Measurements from ENCODE around the gene PKD2L2.
A peak's percentile ranks its signal among the peaks of the same experiment; 100 is the strongest.
"Not testable (repeated sequence)": the region's sequence is repeated elsewhere in the genome, so short reads cannot be mapped to it uniquely, and the experiment has no call there.

PKD2L2 gene

GRCh38 chr5:137888863-137889759 is at the start of gene PKD2L2:
TSS of gene PKD2L2 (plus strand) at chr5:137889457. CDS start at chr5:137889492, 35 bp downstream.
- peak; percentile 46 for DNase-seq

GRCh38 chr5:137842296-137842695 is 47.0 kb upstream of the PKD2L2 start:
- no peak for DNase-seq

GRCh38 chr5:137843676-137844299 is 45.5 kb upstream of the PKD2L2 start:
- DNase-seq: no peak

DNA sequence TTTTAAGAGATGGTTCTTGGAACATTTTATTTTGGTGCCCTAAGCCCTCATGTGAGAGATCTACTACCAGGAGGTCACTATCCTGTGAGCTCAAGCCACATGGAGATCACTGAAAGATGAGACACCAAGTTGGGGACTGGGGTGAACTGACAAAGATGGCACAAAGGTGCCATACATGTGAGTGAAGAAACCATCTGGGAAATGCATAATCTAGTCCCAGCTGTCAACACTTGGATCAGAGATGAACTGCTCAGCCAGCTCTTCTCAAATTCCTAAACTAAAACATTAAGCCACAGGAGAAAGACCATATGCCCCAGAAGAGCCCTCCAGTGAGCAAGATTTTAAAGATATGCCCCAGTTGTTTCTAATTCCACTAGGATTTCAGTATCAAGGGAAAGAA is 43.8 kb upstream of the PKD2L2 start:
- DNase-seq: no peak

DNA sequence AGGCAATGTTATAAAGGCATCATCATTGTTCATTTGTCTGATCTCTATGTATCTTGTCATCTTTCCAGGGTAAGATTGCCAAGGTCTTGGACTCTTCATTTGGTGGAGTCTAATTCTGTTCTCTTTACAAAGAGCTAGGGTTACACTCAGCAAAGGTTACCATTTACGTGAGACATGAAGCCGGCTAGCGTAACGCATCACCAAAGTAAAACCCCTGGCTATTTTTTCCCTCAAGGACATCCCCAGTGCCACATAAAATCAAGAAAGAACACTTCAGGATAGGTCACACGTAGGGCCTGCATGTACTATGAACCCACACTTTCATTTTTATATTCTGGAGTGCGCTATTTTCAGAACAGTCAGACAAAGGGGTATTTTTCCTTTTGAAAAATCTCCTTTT is 41.6 kb upstream of the PKD2L2 start:
- no peak for DNase-seq

- DNase-seq: not testable (repeated sequence)
Observed at GRCh38 chr5:137853165-137853564, 36.1 kb upstream of the PKD2L2 start.

- DNase-seq: no peak
Observed at GRCh38 chr5:137856201-137856600, 33.1 kb upstream of the PKD2L2 start.

DNA sequence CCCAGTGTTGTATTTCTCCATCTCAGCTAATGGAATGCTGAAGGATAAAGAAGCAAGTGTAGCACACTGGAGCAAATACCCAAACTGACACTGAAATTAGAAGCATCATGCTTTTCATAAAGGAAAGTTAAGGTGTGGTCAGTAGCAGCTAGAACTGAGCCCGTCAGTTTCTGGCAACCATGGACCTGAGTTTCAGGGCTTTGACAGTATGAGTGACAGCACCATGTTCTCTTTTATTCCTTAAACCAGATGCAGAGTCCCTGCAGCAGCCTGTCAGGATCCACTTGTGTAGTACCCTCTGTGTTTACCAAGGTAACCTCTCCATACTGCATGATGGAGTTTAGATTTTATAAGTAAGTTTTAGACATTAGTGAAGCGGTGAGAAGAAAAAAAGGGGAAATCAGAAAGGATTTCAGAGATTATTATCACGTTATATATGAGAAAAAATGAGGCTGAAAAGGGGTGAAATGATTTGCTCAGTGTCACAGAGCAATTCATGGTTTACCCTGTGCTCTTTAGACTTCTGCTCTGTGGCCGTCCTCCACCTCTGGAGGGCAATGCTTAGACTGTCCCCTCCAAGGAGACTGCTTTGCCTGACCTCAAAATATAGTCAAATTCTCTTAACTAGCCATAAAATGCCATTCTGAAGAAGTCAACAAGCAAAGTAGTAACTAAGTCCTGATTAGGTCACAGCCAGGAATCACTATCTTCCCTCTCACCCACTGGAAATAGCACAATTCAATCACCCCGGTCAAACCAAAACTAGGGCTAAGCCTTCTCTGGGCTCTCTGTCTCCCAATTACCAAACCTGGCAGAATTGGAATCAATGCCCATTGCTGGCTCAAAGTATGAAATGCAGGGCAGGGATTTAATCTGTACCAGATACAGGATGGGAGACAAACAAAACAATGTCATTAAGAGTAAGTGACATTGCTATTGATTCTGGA is 32.1 kb upstream of the PKD2L2 start:
- no peak for DNase-seq

DNA sequence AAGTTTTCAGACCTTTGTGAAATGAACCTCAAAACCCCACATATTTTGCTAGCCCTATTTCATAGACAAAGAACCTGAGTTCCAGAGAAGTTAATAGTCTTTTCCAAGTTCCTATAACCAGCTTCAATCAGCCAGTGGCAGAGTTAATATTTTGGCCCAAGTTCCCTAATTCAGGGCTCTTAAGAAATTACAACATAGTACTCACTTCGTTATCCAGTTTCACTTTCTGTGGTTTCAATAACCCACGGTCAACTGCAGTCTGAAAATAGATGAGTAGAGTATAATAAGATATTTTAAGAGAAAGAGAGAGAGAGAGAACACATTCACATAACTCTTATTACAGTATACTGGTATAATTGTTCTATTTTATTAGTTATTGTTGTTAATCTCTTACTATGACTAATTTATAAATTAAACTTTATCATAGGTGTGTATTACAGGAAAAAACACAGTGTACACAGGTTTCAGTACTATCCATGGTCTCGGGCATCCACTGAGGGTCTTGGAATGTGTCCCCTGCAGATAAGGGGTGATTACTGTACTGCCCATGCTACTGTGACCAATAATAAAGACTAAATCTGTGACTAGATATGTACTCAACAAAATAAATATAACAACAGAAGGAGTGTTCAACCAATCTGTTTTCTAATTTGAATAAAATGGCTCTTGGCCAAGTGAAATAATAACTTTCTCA is 30.9 kb upstream of the PKD2L2 start:
- DNase-seq: no peak

DNA sequence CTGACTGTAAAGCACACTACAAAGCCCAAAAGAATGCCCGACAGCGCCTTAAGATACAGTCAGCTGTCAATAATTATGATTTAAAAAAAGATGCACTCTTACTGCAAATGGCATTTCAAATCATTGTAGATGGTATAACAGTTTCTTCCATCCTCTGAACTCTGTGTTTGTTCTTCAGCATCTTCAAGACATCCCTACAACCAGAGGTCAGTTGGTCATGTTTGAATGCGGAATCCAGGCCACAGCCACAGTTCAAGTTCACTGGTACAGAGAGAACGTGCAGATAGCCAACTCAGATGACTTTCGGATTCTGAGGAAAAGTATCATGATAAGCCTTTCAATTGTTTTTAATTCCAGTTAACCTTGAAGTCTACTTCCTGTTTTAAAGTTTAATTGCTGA is 30.3 kb upstream of the PKD2L2 start:
- no peak for DNase-seq

DNA sequence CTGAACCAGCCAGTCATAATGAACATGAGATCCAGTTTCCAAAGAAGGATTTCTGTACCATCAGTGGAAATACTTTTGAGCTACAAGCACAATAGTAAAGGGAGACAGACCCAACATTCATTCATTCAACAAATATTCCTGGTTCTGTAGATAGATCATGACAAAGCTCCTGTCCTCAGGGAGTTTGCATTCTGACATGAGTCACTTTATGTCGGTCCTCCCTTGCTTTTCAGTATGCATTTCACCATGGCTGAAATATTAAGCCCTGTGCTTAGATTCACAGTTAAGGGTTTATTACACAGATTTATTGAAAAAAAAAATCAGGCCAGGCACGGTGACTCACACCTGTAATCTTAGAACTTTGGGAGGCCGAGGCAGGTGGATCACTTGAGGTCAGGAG is 27.0 kb upstream of the PKD2L2 start:
- no peak for DNase-seq

DNA sequence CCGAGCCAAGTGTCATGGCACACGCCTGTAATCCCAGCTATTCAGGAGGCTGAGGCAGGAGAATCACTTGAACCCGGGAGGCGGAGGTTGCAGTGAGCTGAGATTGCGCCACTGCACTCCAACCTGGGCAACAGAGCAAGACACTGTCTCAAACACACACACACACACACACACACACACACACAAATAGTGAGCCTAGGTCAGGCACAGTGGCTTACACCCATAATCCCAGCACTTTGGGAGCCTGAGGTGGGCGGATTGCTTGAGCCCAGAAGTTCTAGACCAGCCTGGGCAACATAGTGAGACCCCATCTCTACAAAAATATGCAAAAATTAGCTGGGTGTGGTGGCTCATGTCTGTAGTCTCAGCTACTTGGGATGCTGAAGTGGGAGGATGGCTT is 25.6 kb upstream of the PKD2L2 start:
- not testable (repeated sequence) for DNase-seq

- DNase-seq: no peak
Observed at GRCh38 chr5:137866541-137867388, 22.5 kb upstream of the PKD2L2 start.

- no peak for DNase-seq
Observed at GRCh38 chr5:137867664-137868063, 21.6 kb upstream of the PKD2L2 start, which contains the start of gene MYOT. TSS of gene MYOT (plus strand) at chr5:137867860. CDS start at chr5:137870652, 2,792 bp downstream.

GRCh38 chr5:137870647-137871339 is 18.5 kb upstream of the PKD2L2 start:
- DNase-seq: no peak

- no peak for DNase-seq
Observed at GRCh38 chr5:137871571-137871970, 17.7 kb upstream of the PKD2L2 start.

DNA sequence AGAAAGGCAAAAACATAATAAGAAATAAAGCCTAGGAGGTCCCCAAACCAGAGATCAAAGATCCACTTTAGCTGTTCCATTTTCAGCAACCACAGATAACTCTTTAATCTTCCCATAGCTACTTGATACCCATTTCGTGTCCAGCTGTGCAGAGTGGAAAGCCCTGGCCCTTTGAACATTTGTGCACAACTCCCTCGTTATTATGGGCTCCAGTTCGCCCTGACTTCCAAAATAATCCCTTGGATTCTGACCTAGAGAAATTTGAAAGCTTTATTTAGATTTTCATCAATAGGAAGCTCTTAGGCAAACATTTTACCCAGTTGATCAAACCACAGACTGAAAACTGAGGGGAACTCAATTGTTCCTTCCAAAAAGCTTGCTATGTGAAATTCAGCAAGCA is 16.8 kb upstream of the PKD2L2 start:
- DNase-seq: no peak

DNA sequence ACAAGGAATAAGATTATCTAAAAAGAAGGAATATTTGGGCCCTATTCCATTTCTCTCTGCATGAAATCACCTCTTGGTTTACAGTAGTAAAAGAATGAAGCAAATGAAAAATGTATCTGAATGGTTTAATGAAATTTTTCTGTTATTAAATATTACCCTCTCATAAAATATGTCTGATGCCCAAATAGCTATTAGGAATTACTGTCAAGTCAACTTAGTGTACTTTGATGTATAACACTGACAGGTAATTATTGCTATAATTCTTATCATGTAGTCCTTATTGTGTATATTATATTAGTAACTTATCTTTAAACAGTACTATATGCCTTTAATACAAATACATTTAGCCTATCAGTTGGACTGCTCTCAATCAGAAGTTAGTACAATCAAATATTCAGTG is 13.2 kb upstream of the PKD2L2 start:
- DNase-seq: no peak

DNA sequence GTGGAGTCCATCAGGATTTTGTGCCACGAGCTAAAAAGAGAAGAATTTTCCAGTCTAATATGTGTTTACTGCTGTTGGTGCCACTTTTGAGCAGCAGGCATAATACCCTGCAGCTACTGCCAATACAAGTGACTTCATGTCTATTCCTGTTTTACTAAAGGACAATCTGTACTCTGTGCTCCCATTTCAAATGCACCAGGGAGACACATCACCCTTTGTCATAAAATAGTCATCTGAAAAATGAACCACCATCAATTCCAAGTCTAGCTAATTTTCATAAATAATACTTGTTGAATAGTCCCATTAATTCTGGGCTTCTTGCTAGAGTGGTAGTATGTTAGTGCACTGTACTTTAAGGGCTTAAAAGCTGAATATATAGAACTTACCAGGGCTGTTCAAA is 8.9 kb upstream of the PKD2L2 start:
- DNase-seq: no peak

DNA sequence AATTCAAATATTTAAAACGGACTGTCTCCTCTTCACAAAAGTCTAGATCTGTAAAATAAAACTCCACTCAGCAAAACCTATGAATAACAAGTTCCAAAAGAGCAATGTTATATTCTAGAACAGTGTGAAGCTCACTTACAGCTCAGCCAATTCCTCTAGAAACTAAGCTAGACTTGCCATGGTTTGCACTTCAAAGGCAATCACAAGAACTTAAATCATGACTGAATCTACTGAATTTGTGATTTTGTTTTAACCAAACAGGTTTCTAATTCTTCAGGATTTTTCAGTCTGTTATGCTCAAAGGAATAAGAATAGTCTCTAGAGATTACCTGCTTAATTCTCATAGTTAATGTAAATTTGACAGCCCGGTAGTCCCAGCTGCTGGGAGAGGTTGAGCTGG is 1.4 kb upstream of the PKD2L2 start:
- no peak for DNase-seq

GRCh38 chr5:137888466-137888862 is 793 bp upstream of the PKD2L2 start:
- DNase-seq: no peak

Measured in T1000 (cell line).